Progenitor cell of endocrine pancreas (in vitro differentiated cells): ENCODE results near the gene C1QTNF4. TPM values are rescaled to one million over a fixed set of nuclear protein-coding genes. Genes with fewer than 3 reads are reported as not detected.
"Not testable (repeated sequence)": the region's sequence is repeated elsewhere in the genome, so short reads cannot be mapped to it uniquely, and the experiment has no call there.

Experiments
- DNase-seq: peaks from one replicate; pipeline ENCODE4 v3.0.0; 2021; ENCODE audit warnings: low spot score; ENCODE audit not compliant: unreplicated experiment
- H3K27ac Mint-ChIP-seq: 2 replicates; pipeline ENCODE4 v1.8.0; 2021; ENCODE audit warnings: mild to moderate bottlenecking, moderate library complexity, mixed read lengths
- H3K27me3 Mint-ChIP-seq: 2 replicates; pipeline ENCODE4 v1.8.0; 2021; ENCODE audit warnings: mixed read lengths
- H3K36me3 Mint-ChIP-seq: 2 replicates; pipeline ENCODE4 v1.8.0; 2022; ENCODE audit warnings: mixed read lengths; ENCODE audit not compliant: insufficient read depth
- H3K4me1 Mint-ChIP-seq: 2 replicates; pipeline ENCODE4 v1.8.0; 2021; ENCODE audit warnings: low read depth, mixed read lengths
- H3K4me3 Mint-ChIP-seq: 2 replicates; pipeline ENCODE4 v1.8.0; 2021; ENCODE audit warnings: low read depth, mild to moderate bottlenecking, moderate library complexity, mixed read lengths
- H3K9me3 Mint-ChIP-seq: 2 replicates; pipeline ENCODE4 v1.8.0; 2021; ENCODE audit warnings: low read depth, mixed read lengths
- CTCF ChIP-seq: fragments of 200-600 bp; sonication (generic); IDR thresholded peaks from one replicate; pipeline ENCODE4 v1.5.0; 2021; ENCODE audit warnings: antibody characterized with exemption, mild to moderate bottlenecking; ENCODE audit not compliant: unreplicated experiment
- total RNA-seq: library from RNA; stranded (reverse); gene quantifications from 2 replicates; pipeline ENCODE4 v1.2.1, GENCODE V29; 2021

Gene C1QTNF4
- total RNA-seq, 1 donor from 2014 or later, result 2.5 TPM

- H3K9me3 Mint-ChIP-seq, result no peaks in the 10 kb centered on the region
- no peak for TF ChIP-seq CTCF
- H3K27me3 Mint-ChIP-seq, result no peaks in the 10 kb centered on the region
- H3K27ac Mint-ChIP-seq, result peak overlapping the region; percentile 95
- no peak for DNase-seq
- no peaks in the 10 kb centered on the region for H3K36me3 Mint-ChIP-seq
- peak overlapping the region; percentile 79 for H3K4me3 Mint-ChIP-seq
- peaks cover 19% of the 10 kb centered on the region for H3K4me1 Mint-ChIP-seq
These were observed 40.8 kb downstream of the C1QTNF4 start for GRCh38 chr11:47553406-47553743.

- Mint-ChIP-seq H3K9me3 (no peaks in the 10 kb centered on the region), H3K27me3 (no peaks in the 10 kb centered on the region), H3K4me3 (peak within 1 kb of the TSS; percentile 97), H3K27ac (peak within 1 kb of the TSS; percentile 96), H3K4me1 (peaks cover 19% of the 10 kb centered on the region), H3K36me3 (peaks cover 2% of the 10 kb centered on the region)
- peak; percentile 88 for DNase-seq
- peak; percentile 97 for TF ChIP-seq CTCF
These were observed 41.4 kb downstream of the C1QTNF4 start, which contains the start of gene CELF1 for GRCh38 chr11:47552566-47553405. CELF1 (minus strand) TSS chr11:47553132; CDS start chr11:47499523, 53,609 bp downstream.

GRCh38 chr11:47552056-47552565 lies 42.1 kb downstream of the C1QTNF4 start:
- Mint-ChIP-seq H3K4me3 (peak overlapping the region; percentile 97), H3K27me3 (no peaks in the 10 kb centered on the region), H3K4me1 (peaks cover 19% of the 10 kb centered on the region), H3K36me3 (peaks cover 2% of the 10 kb centered on the region), H3K27ac (peak overlapping the region; percentile 96), H3K9me3 (no peaks in the 10 kb centered on the region)
- no peak for DNase-seq
- no peak for TF ChIP-seq CTCF

GRCh38 chr11:47551086-47551485 lies 43.1 kb downstream of the C1QTNF4 start:
- TF ChIP-seq CTCF, result peak; percentile 40
- Mint-ChIP-seq H3K4me3 (peak overlapping the region; percentile 97), H3K27ac (peak overlapping the region; percentile 96), H3K4me1 (peaks cover 19% of the 10 kb centered on the region), H3K9me3 (no peaks in the 10 kb centered on the region), H3K27me3 (no peaks in the 10 kb centered on the region), H3K36me3 (peaks cover 3% of the 10 kb centered on the region)
- no peak for DNase-seq

- Mint-ChIP-seq H3K27ac (no peak overlapping the region), H3K4me3 (peak overlapping the region; percentile 40), H3K36me3 (peaks cover 3% of the 10 kb centered on the region), H3K4me1 (peaks cover 19% of the 10 kb centered on the region), H3K9me3 (no peaks in the 10 kb centered on the region), H3K27me3 (no peaks in the 10 kb centered on the region)
- DNase-seq, result no peak
- TF ChIP-seq CTCF, result no peak
These were observed 43.7 kb downstream of the C1QTNF4 start for GRCh38 chr11:47550288-47551047.

GRCh38 chr11:47546274-47546673 lies 47.9 kb downstream of the C1QTNF4 start:
- not testable (repeated sequence) for H3K36me3 Mint-ChIP-seq, H3K9me3 Mint-ChIP-seq, H3K27ac Mint-ChIP-seq, H3K4me1 Mint-ChIP-seq, DNase-seq, H3K4me3 Mint-ChIP-seq, H3K27me3 Mint-ChIP-seq
